GM19455 (cell line): Measurements from ENCODE around the gene PPP1R13B.
"Not testable (repeated sequence)": the region's sequence is repeated elsewhere in the genome, so short reads cannot be mapped to it uniquely, and the experiment has no call there.

Source experiments
- ATAC-seq: cut with Tn5 transposase; IDR thresholded peaks from one replicate; pipeline ENCODE4 v1.9.1; 2021; ENCODE audit not compliant: unreplicated experiment

PPP1R13B gene

DNA sequence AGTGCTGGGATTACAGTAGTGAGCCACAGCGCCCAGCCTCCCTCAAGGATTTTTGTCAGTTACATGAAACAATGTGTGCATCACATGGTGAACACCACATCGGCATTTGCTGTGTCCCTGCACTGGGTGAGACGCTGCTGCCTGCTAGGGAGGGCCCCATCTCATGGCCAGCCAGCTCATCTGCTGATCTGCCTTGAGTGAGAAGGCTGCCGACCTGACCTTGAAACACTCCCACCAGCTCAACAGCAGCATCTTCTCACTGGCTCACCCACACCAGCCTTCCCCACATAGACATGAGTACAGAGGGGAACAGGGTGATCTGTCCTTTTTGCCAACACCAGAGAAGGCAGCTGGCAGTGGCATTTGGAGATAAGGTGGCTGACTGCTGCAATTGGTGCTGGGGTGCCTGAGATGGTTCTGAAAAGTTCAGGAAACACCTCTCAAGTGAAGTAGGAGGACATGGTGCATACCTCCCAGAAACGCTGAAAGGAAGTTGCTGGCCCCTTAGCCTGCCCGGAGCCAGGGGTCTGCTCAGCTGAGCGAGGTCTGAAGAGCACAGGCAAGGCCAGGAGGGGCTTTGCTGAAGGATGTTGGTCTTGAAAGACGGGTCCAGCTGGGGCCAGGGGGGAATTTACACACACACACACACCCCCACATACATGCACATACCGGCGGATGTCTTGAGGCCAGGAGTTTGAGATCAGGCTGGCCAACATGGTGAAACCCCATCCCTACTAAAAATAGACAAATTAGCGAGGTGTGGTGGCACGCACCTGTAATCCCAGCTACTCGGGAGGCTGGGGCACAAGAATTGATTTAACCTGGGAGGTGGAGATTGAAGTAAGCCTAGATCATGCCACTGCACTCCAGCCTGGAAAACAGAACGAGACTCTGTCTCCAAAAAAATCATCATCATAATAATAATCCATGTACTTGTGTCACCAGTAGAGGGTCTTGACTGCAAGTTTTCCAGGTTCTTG lies 14.3 kb upstream of the PPP1R13B start:
- ATAC-seq, result no peak

GRCh38 chr14:103859416-103860202 lies 12.2 kb upstream of the PPP1R13B start:
- no peak for ATAC-seq

DNA sequence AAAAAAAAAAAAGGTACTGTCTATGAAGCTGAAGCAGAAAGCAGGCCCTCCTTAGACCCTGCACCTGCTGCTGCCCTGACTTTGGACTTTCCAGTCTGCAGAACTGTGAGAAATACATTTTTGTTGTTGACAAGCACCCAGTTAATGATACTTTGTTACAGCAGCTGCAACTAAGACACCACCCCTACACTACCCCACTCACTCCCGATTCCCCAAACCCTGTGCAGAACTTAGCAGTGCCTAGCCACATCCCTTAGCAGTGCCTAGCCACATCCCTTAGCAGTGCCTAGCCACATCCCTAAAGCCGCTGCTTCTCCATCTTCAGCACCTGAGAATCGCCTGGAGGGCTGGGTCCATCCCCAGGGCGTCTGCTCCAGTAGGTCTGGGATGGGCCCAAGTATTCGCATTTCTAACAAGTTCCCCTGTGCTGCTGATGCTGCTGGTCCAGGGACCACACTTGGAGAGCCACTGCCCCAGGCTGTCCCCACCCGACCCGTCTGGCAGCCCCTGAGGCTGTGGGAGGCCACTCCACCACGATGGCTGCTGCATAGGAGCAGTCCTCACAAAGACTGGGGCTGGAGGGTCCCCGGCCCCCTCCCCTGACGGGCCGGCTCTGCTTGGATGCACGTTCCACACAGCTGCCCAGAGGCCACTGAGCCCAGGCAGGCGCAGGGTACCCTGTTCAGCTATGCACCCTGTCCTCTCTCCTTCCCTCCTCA lies 10.8 kb upstream of the PPP1R13B start:
- no peak for ATAC-seq

DNA sequence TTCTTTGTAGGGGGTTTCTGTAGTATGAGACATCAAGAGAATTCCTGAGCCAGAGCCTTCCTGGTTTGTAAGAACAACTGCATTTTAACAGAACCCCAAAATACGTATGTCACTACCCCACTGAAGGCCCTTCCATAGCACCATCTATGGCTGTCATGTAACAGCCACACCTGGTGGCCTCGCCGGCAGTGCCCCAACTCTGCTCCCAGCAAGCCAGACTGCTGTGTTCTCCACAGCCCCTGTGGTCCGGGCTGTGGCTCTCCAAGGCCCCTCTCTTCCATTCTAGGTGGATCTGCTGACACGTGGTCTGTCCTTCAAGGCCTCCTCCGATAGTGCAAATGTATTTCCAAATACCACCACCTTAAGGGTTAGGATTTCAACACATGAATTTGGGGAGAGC lies 9.9 kb upstream of the PPP1R13B start:
- no peak for ATAC-seq

DNA sequence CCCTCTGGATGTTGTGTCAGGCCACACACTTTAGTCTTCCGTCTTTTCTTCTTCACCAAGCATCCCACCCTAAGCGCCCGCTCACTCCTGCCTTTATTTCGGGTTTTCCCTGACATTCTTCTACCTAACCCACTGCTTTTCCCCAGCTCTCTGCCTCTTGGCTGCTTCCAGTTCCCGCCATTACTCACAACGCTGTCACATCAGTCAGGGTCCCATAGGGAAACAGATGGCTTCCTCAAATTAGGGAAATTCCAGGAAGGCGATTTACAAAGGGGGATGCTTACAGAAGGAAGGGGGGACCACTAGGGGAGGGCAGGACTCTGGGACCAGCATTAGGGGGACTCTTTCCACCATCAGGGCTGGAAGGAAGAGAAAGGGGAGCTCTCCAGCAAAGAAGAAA lies 9.2 kb upstream of the PPP1R13B start:
- ATAC-seq, result no peak

GRCh38 chr14:103856105-103856504 lies 8.7 kb upstream of the PPP1R13B start:
- ATAC-seq, result no peak

GRCh38 chr14:103855734-103856095 lies 8.3 kb upstream of the PPP1R13B start:
- ATAC-seq, result no peak

DNA sequence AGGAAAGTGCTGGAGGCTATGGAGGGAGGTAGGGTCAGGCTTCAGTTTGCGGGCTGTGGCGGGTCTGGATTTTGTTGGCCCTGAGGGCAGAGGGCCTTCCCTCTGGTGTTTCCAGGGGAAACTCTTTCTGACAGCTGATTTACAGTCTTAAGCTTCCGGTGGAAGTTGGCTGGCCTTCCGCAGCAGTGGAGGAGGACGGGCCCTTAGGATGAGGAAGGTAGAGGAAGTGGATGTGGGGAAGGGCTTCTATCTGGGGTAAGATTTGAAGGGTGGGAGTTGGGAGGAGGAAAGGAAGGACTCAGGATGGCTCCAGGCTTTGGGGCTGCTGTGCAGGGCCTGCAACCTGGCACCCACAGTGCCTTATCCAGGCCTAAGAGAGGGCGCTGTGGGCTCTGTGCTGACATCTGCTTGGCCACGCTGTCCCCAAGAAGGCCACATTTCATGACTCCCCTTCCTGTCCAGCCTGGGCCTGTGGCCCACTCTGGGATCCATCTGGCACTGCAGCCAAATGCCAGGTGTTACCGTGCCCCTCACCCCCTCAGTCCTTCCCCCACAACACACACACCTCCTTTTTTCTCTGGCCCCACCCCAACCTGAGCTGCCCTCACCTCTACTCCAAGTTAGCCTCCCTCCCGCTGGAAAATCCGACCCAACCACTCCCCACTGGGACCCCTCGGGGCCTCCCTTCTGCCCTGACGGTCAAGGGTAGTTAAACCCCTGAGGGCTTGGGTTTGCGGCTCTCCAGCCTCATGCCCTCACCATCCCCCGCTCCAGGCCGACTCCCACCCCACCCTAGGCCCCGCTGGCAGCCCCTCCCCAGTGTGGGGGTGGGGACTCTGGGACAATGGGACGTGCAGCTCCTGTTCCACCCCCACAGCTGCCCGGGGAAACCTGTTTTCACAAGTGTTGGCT lies 7.7 kb upstream of the PPP1R13B start:
- no peak for ATAC-seq

GRCh38 chr14:103854017-103854808 lies 6.8 kb upstream of the PPP1R13B start:
- no peak for ATAC-seq

DNA sequence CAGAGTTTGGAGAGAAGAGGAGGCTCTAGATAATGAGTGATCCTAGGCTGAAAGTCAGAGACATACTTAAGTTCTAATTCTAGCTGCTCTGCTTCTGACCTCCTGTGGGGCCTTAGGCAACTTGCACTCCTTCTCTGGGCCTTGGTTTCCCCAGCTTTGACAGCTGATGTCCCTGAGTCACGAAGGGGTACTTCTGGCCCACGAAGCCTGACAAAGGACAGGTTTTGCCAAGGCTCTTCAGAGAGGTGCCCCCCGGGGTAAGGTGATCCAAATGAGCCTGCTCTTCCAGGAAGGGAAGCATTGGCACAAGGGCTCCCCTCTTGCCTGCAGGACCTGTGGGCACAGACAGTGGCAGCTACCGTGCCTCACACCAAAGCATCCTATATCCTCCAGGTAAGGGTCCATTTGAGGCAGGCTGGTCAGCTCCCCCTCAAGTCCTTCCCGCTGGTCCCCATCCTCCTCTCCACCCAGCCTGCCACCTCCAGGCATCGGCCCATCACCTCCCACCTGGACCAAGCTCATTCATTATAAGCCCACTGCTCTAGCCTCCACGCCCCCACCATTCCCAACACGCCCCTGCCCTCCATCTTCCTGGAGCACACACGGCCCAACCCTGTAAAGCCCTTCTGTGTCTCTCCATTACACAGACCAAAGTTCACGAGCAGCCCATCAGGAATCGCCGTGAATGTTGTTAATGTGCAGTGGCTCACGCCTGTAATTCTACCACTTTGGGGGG lies 1.9 kb upstream of the PPP1R13B start:
- ATAC-seq, result no peak

DNA sequence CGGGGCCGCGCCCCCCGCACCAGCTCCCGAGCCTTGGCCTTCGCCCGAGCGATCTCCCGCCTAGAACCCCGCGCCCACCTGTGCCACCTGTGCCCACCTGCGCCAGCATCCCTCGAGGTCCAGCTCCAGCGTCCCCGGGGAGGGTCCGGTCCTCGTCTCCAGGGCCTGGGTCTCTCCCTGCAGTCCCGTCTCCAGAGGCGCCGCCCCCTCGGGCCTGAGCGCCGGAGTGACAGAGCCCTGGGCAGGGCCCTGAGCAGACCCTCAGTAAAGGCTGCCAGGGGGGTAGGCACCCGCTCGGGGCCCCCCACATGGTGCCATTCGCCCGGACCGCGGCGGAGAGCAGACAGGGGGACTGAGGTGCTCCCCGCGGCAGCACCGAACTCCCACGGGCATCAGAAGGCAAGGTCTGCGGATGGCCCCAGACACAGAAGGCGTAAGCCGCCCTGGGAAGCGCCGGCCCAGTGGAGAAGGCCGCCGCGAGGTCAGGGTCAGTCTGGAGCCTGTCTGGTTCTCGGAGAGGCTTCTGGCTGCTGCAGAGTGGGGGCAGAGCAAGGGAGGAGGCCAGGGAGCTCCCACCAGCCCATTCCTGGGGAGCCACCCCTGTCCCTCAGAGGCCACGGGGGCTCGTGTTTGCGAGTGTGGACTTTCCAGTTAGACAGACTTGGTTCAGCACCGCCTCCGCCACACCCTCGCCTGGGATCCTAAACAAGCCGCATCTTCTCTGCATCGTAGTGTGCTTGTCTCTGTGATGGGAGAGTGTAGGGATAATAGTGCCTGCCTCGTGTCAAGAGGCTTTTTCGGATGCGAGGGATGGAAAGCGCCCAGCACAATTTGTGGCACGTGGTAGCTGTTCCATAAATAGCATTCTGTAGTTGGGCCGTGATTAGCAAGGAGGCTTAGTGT lies 1.1 kb upstream of the PPP1R13B start:
- ATAC-seq, result no peak

GRCh38 chr14:103846543-103847450 lies 578 bp downstream of the PPP1R13B start:
- ATAC-seq, result peak; percentile 36

DNA sequence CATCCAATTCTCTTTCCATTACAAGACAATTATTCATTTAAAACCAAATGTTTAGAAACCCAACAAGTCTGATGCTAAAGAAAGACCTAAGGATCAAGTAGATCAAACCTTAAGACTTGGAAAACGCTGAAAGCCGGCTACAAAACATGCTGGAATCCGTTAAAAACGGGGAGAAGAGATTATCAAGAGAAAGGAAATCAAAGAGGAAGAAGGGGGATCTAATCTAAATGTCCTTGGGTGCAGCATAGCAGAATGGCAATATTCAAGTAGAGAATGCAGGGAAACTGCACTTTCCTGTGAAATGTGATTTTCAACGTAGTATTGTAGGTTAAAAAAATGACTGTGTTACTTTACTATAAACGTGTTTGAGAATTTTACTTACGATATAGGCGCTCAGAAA lies 1.3 kb downstream of the PPP1R13B start:
- no peak for ATAC-seq

DNA sequence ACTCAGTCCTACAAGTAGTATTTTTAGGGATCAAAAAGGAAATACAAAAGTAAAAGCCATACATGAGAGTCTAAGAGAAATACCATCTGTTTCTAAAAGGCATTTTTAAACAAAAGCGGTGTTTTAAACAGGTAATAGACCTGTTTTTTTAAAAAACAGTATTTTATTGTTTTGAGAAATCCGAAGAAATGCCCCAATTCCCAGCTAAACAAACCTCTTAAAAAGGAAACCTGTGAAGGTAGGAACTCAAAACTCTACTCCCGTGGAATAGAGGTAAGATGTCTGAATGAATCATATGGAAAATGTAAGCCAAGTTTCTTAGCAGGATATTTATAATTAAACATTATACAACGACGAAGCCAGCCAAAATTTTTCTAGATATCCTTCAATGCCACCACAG lies 2.0 kb downstream of the PPP1R13B start:
- ATAC-seq, result no peak

GRCh38 chr14:103841265-103841664 lies 6.1 kb downstream of the PPP1R13B start:
- ATAC-seq, result not testable (repeated sequence)

GRCh38 chr14:103840014-103840413 lies 7.4 kb downstream of the PPP1R13B start:
- no peak for ATAC-seq

DNA sequence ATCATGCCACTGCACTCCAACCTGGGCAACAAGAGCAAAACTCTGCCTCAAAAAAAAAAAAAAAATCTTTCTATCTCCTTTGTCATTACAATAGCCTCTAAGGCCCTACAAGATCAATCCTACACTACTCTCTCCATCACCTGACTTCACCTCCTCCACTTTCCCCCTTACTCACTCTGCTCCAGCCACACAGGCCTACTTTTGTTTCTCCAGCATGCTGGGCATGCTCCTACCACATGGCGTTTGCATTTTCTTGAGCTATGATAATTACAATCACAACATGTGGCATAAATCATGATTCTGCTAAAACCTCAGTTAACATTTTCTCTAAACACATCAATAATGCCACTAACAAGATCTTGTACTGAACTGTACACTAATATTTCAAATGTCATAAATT lies 7.8 kb downstream of the PPP1R13B start:
- ATAC-seq, result no peak
